ENCODE data around the gene RAB11FIP3. TPM values are rescaled to one million over a fixed set of nuclear protein-coding genes. Genes with fewer than 3 reads are reported as not detected.

Gene RAB11FIP3
- total and polyA plus RNA-seq, 10 of the 15 experiments (the other 5 are each of a cell fraction or from before 2014, with no cell fraction given): 1.2 to 27.3 (median 7.7) TPM

DNA sequence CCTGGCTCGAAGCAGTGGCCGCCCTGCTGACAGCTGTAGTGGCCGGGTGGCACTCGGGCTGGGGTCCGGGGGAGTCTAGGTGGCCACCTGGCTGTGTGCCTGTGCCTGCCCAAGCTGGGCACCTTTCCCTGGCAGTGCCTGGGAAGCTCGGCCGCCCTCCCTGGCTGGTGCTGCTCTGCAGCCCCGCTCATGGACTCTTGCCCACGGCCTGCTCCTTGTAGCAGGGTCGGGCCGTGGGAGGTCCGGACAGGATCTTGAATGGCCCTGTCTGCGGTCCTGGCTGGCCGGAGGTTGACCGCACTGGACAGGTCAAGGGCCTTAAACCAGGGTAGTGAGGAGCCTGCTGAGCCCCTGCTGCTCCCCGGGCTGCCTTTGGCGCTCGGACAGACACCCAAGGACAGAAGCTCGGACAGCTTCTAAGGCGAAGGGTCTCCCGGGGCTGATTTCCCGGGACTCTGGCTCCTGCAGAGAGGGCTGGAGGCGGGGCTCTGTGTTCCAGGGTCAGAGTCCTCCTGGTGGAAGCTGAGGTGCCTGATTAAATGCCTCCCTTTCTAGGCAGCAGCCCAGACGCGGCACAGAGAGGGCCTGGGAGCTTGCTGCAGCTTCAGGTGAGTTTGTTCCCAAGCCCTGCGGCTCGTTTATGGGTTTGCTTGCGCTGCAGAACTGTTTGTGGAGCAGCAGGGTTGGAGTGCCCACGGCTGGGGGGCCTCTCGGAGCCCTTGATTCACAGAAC lies 108.1 kb downstream of the RAB11FIP3 start (continued):
- TF ChIP-seq SMARCA5 (IDR thresholded peaks at IDR 0.05): no peak

DNA sequence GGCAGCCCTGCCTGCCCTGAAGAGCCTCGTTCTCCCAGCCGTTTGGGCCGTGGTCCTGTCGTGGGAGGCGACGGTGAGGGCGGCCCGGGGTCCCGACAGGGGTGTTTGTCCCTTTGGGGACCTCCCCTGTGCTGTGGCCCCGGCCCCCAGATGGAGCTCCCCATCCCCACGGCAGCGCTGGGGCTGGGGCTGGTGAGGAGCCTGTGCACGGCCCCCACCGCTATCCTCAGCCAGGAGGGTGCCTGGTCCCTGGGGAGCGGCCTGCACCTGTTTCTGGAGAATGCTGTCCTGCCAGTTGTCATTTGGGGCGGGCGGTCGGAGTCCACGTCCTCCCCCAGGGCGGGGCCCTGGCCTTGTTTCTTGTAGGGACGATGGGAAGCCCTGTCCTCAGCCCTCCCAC lies 108.7 kb downstream of the RAB11FIP3 start:
- ChIA-PET SMC1A (ENCODE audit: uncharacterized antibody, unreplicated experiment) (interaction anchor here (0.6 kb wide), 1 partner anchor 103 kb away, joined by 3 read pairs; no protein-coding TSS in a partner anchor), CTCF (no interaction called here), RAD21 (ENCODE audit: unreplicated experiment) (no interaction called here), POLR2A (no interaction called here)
- H3K4me2 ChIP-seq (ENCODE audit: control insufficient read depth, insufficient read depth): no peak overlapping the region
- intact Hi-C loops (cut with micrococcal nuclease; ENCODE audit: unreplicated experiment) (no loop called here), in situ Hi-C loops (cut with MboI) (loop anchor here (5.0 kb wide), 1 partner anchor 33 kb away; the partner anchor contains the start of genes NHLRC4 and PIGQ)
- H4K20me1 ChIP-seq (ENCODE audit: control insufficient read depth, insufficient read depth): no peaks in the 10 kb centered on the region
- FAIRE-seq: no peak
- H3K9me3 ChIP-seq (replicated peaks; ENCODE audit: control insufficient read depth, insufficient read depth, low read length): no peaks in the 10 kb centered on the region
- no peak for ATAC-seq
- no peak overlapping the region for H3K27ac ChIP-seq (ENCODE audit: control insufficient read depth, insufficient read depth)
- DNase-seq (ENCODE audit: low read depth, low spot score): no peak
- no TSS peak for BruUV-seq (replicated peaks)
- H3K36me3 ChIP-seq (ENCODE audit: control insufficient read depth in 2 of 2, insufficient read depth in 2 of 2, low read length in 1 of 2): peaks cover 0 to 24% of the 10 kb centered on the region in 2 experiments; a peak in 3 of 4 replicates
- no peaks in the 10 kb centered on the region for H3K27me3 ChIP-seq (replicated peaks in 1 of 2; ENCODE audit: control insufficient read depth in 2 of 2, insufficient read depth in 2 of 2, low read length in 1 of 2)
- H2AFZ ChIP-seq (ENCODE audit: control insufficient read depth, low read depth, low read length): no peak overlapping the region
- H3K9ac ChIP-seq (ENCODE audit: control insufficient read depth, insufficient read depth, low read length): no peak overlapping the region
- peaks cover 31% of the 10 kb centered on the region for H3K79me2 ChIP-seq (ENCODE audit: control insufficient read depth, insufficient read depth, low read length)
- no peak overlapping the region for H3K4me3 ChIP-seq
- H3K4me1 ChIP-seq (ENCODE audit: control insufficient read depth, insufficient read depth, low read length): peaks cover 5% of the 10 kb centered on the region; the same call in 1 of the 2 replicates
- whole genome bisulfite sequencing (ENCODE audit: insufficient coverage, insufficient replicate concordance, low lambda C conversion rate, missing lambda C conversion rate): 90% methylated on average over 18 of the region's 21 CpGs
- no peak for TF ChIP-seq POU2F2 (IDR thresholded peaks at IDR 0.05; ENCODE audit: borderline replicate concordance, low read depth, low read length)
- TF ChIP-seq EGR1 (IDR thresholded peaks at IDR 0.05; ENCODE audit: borderline replicate concordance in 1 of 2, low read depth in 2 of 2, low read length in 2 of 2): no peak
- TF ChIP-seq, protein P1, sequence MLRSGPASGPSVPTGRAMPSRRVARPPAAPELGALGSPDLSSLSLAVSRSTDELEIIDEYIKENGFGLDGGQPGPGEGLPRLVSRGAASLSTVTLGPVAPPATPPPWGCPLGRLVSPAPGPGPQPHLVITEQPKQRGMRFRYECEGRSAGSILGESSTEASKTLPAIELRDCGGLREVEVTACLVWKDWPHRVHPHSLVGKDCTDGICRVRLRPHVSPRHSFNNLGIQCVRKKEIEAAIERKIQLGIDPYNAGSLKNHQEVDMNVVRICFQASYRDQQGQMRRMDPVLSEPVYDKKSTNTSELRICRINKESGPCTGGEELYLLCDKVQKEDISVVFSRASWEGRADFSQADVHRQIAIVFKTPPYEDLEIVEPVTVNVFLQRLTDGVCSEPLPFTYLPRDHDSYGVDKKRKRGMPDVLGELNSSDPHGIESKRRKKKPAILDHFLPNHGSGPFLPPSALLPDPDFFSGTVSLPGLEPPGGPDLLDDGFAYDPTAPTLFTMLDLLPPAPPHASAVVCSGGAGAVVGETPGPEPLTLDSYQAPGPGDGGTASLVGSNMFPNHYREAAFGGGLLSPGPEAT (IDR thresholded peaks at IDR 0.05; ENCODE audit: low read depth): no peak
- TF ChIP-seq STAT3 (IDR thresholded peaks at IDR 0.05; ENCODE audit: low read depth, low read length): no peak
- TF ChIP-seq DPF2 (IDR thresholded peaks at IDR 0.05): no peak
- TF ChIP-seq SP1 (IDR thresholded peaks at IDR 0.05; ENCODE audit: low read depth, low read length): no peak
- no peak for TF ChIP-seq BACH1 (IDR thresholded peaks at IDR 0.05; ENCODE audit: borderline replicate concordance)
- TF ChIP-seq RBBP5 (conservative IDR thresholded peaks at IDR 0.05): no peak
- no peak for TF ChIP-seq CBFB (IDR thresholded peaks at IDR 0.05; ENCODE audit: low read depth)
- no peak for TF ChIP-seq SREBF2 (IDR thresholded peaks at IDR 0.05; ENCODE audit: low read length)
- no peak for TF ChIP-seq ZNF24 (IDR thresholded peaks at IDR 0.05)
- no peak for TF ChIP-seq TARDBP (IDR thresholded peaks at IDR 0.05; ENCODE audit: borderline replicate concordance)
- TF ChIP-seq ZNF207 (IDR thresholded peaks at IDR 0.05; ENCODE audit: borderline replicate concordance): no peak
- TF ChIP-seq, protein P2, sequence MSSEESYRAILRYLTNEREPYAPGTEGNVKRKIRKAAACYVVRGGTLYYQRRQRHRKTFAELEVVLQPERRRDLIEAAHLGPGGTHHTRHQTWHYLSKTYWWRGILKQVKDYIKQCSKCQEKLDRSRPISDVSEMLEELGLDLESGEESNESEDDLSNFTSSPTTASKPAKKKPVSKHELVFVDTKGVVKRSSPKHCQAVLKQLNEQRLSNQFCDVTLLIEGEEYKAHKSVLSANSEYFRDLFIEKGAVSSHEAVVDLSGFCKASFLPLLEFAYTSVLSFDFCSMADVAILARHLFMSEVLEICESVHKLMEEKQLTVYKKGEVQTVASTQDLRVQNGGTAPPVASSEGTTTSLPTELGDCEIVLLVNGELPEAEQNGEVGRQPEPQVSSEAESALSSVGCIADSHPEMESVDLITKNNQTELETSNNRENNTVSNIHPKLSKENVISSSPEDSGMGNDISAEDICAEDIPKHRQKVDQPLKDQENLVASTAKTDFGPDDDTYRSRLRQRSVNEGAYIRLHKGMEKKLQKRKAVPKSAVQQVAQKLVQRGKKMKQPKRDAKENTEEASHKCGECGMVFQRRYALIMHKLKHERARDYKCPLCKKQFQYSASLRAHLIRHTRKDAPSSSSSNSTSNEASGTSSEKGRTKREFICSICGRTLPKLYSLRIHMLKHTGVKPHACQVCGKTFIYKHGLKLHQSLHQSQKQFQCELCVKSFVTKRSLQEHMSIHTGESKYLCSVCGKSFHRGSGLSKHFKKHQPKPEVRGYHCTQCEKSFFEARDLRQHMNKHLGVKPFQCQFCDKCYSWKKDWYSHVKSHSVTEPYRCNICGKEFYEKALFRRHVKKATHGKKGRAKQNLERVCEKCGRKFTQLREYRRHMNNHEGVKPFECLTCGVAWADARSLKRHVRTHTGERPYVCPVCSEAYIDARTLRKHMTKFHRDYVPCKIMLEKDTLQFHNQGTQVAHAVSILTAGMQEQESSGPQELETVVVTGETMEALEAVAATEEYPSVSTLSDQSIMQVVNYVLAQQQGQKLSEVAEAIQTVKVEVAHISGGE (CRISPR knock-in tag; IDR thresholded peaks at IDR 0.05): no peak
- TF ChIP-seq, protein P3, sequence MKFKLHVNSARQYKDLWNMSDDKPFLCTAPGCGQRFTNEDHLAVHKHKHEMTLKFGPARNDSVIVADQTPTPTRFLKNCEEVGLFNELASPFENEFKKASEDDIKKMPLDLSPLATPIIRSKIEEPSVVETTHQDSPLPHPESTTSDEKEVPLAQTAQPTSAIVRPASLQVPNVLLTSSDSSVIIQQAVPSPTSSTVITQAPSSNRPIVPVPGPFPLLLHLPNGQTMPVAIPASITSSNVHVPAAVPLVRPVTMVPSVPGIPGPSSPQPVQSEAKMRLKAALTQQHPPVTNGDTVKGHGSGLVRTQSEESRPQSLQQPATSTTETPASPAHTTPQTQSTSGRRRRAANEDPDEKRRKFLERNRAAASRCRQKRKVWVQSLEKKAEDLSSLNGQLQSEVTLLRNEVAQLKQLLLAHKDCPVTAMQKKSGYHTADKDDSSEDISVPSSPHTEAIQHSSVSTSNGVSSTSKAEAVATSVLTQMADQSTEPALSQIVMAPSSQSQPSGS (IDR thresholded peaks at IDR 0.05; ENCODE audit: low read length): no peak
- TF ChIP-seq WRNIP1 (IDR thresholded peaks at IDR 0.05; ENCODE audit: borderline replicate concordance, low read depth, low read length): no peak
- TF ChIP-seq CBX3 (IDR thresholded peaks at IDR 0.05; ENCODE audit: borderline replicate concordance, low read depth): no peak
